Measurements from ENCODE around the gene KRT78.

GRCh38 chr12:52857500-52857899 lies 8.7 kb upstream of the KRT78 start:
- TF ChIP-seq CTCF (IDR thresholded peaks at IDR 0.05) (no peak), POLR2A (IDR thresholded peaks at IDR 0.05) (no peak)
